Left forelimb (tissue), 1 donor: Measurements from ENCODE around the gene ARL16.

Experiments
- DNase-seq: peaks from one replicate; pipeline ENCODE4 v3.0.0-alpha.2; 2018; ENCODE audit warnings: low spot score

Gene ARL16, protein sequence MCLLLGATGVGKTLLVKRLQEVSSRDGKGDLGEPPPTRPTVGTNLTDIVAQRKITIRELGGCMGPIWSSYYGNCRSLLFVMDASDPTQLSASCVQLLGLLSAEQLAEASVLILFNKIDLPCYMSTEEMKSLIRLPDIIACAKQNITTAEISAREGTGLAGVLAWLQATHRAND

DNA sequence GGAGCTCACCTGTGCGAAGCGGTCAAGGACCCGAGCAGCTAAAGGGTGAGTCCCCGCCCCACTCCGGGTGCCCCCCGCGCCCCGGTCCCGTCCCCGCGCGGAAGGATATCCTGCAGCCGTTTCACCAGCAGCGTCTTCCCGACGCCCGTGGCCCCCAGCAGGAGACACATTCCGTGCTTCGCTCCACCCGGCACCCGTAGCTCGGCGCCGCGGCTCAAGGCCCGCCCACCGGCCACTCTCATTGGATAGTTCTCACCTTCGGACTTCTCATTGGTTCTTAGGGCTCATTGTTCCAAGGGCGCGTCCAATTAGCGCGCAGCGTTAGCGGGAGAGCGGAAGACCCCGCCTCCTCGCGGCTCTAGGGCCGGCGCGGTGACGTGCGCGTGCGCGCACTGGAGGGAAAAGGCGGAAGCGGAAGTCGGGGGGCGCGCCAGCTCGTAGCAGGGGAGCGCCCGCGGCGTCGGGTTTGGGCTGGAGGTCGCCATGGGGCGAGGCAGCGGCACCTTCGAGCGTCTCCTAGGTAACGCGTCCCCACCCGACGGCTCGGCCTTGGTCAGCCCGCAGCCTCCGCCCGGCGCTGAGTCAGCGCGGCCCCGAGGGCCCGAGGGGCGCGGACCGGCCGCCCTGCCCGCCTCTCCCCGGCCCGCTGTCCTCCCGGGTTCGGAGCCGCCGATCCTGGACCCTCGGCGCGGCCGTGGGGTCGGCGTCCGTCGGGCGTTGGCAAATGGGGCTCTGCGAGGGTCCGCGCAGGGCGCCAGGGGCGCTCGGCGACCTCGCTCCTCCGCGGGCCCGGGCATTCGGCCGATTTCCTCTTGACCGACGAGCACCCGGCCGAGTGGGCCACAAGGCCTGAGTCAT, at the start of gene ARL16, which contains the start of gene HGS:
ARL16 (minus strand) TSS at position 214 of the 858 bp plus-strand sequence; CDS start at position 170, 44 bp downstream.
HGS (plus strand) TSS at position 428 of the 858 bp plus-strand sequence; CDS start at position 484, 56 bp downstream.
- DNase-seq: peak; percentile 99

DNA sequence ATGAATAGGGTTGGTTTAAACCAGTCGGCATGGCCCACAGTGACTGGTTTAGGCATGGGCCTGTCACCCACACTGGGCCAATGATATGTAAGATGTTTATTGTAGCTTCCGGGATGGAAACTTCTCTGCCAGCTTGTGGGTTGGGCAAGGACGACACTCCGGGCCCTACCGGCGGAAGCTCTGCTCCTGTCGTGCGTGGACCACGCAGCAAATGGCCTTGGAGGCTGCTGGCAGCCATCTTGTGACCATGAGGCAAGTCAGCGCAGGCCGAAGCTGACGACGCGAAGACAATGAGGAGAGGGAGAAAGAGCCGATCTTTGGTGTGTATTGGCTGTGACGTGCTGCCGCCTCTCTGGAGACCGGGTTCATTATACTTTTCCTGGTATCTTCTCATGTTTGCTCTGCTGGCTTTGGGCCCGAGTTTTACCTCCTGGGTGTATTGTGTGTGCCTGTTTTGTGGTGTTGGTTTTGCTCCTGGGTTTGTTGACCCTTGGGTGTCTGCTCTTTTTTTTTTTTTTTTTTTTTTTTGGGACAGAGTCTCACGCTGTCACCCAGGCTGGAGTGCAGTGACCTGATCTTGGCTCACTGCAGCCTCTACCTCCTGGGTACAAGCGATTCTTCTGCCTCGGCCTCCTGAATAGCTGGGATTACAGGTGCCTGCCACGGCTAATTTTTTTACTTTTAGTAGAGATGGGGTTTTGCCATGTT, 43.9 kb upstream of the ARL16 start:
- DNase-seq: no peak

DNA sequence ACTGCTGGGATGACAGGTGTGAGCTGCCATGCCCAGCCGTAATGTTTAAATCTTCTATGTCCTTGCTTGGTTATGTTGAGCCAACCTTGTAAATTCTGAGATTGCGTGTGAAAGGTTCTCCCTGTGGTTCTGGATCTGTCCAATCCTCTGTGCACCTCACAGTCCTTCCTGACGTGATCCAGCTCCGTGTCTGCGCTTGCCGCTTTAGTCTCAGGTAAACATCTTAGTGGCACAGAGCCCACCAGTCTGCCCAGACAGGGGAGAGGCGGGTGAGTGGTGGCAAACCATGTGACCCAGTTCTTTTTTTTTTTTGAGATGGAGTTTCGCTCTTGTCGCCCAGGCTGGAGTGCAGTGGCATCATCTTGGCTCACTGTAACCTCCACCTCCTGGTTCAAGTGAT, 42.4 kb upstream of the ARL16 start:
- no peak for DNase-seq

DNA sequence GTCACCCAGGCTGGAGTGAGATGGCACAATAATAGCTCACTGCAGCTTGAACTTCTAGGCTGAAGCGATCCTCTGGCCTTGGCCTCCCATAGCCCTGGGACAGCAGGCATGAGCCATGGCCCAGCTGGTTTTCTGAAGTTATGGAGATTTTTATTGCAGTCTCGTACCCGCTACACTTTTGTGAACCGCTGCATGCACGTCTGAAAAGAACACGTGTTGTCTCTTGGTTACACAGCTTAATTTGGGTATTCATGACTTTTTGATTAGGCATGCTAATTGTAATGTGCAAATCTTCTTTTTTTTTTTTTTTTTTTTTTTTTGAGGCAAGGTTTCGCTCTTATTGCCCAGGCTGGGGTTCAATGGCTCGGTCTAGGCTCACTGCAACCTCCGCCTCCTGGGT, 41.8 kb upstream of the ARL16 start:
- no peak for DNase-seq

DNA sequence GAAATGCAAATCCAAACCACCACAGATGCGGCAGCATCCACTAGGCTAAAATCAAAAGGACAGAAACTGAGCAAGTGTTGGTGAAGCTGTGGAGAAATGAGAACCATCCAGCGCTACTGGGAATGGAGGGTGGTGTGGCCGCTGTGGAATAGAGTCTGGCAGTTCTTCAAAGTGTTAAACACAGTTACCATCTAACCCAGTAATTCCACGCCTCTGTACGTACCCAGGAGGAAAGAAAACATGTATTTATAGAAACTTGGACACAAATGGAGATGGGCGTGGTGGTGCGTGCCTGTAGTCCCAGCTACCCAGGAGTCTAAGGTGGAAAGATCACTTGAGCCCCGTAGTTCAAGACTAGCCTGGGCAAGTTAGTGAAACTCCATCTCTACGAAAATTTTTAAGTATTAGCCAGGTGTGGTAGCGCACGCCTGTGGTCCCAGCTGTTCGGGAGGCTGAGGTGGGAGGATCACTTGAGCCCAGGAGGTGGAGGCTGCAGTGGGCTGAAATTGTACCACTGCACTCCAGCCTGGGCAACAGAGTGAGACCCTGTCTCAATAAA, 40.1 kb upstream of the ARL16 start:
- no peak for DNase-seq

DNA sequence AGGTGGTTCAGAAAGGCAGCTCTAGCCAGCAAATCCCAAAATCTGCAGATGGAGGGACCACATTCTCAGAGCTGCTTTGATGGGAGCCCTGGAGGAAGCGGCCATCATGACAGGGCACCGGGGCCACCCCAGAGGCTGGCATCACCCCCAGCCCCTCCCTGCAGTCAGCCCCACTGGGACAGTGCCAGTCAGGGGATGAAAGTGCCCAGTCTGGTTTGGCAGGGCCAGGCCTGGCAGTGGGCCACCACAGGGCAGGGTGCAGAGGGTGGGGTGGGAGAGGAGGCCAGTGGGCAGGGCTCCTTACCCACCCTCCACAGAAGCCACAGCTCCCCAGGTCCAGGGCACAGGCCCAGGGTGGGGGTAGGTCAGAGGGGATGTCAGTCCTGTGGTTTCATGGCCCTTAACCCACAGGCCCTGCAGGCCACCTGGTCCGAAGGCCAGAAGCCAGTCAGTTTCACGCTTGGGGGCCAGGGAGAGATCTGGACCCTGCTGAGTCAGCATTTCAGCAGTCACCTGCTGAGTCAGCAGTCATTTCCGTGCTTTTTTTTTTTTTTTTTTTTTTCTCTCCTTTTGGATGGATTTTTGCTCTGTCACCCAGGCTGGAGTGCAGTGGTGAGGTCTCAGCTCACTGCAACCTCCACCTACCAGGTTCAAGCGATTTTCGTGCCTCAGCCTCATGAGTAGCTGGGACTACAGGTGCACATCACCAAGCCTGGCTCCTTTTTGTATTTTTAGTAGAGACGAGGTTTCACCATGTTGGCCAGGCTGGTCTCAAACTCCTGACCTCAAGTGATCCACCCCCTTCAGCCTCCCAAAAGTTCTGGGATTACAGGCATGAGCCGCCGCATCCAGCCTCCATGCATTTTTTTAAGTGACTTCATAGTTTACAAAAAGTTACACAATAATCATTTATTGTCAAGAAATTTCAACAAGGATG, 38.9 kb upstream of the ARL16 start:
- DNase-seq: no peak

DNA sequence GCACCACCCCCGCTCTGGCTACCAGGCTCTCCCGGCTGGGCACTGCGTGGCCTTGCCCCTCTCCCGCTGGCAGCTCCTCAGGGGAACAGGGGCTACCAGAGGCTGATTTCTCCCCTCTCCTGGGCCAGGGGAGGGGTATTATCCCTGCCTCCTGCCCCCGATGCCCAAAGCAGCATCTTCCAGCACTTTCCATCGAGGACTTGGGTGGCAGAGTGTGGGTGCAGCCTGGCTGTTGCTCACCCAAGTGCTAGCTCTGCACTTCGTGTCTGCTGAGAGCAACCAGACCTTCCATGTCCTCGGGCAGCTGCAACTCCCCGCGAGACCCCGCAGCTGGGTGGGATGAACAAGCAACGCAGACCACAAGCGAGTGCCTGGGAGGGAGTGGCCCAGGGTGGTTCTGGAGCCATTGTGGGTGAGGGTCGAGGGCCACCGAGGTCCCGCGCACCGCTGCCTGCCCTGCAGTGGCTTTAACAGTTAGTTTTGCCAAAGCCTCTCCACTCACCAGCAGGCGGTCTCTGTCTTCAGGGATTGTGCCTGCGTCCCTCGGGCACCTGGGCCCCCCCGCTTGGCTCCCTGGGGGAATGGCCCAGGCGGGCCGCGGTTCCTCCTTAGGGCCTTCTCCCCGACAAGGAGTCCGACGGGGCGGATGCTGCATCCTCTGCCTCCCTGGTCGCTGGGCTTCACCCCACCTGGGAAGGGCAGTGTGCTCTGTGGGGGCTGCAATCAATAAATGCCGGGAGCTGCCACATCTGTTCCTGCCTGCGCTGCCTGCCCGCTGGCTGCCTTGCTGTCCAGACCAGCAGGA, 36.9 kb upstream of the ARL16 start:
- DNase-seq: no peak

DNA sequence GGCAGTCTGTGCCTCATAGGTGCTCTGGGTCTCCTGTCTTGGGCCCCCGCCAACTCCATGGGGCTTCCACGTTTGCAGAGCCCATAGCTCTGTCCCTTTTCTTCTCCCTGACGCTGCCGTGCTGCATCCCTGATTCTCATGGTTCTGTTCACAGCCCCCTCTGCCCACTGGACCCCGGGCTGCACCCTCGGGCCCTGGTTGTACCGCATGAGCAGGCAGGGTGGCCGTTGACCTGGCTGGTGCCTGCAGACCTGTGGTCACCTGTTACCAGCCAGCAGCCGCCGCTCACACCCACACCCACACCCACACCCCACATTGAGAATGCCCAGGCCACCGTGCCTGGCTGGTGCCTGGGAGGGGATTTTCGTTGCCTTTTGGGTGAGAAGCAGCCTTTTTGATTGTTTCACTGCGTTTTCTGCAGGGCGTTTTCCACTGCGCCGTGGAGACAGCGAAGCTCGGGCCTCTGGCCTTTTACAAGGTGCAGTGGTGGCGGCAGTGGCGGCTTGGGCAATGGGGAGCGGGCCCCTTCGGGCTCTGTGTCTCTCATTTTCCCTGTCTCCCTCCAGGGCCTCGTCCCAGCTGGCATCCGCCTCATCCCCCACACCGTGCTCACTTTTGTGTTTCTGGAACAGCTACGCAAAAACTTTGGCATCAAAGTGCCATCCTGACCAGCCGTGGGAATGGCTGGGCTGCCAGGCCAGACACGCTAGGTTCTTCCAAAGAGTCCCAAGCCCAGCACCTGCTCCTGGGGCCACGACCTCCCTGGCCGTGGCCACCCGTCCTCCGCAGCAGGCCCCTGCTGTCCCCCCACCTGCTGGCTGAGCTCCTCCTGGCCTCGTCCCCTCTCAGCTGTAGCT, 36.0 kb upstream of the ARL16 start:
- no peak for DNase-seq

DNA sequence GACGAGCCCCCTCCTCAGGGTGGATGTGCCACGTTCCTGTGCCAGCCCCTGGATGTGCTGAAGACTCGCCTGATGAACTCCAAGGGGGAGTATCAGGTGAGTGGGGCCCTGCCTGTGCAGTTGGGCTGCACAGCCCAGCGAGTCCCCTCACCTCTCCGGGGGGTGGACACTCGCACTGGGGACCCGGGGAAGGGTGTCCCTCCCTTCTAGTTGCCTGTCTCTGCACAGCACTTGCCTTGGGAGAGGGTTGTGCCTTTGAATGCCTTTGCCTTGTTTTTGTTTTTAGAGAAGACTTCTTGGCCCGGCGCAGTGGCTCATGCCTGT, 34.1 kb upstream of the ARL16 start:
- no peak for DNase-seq

DNA sequence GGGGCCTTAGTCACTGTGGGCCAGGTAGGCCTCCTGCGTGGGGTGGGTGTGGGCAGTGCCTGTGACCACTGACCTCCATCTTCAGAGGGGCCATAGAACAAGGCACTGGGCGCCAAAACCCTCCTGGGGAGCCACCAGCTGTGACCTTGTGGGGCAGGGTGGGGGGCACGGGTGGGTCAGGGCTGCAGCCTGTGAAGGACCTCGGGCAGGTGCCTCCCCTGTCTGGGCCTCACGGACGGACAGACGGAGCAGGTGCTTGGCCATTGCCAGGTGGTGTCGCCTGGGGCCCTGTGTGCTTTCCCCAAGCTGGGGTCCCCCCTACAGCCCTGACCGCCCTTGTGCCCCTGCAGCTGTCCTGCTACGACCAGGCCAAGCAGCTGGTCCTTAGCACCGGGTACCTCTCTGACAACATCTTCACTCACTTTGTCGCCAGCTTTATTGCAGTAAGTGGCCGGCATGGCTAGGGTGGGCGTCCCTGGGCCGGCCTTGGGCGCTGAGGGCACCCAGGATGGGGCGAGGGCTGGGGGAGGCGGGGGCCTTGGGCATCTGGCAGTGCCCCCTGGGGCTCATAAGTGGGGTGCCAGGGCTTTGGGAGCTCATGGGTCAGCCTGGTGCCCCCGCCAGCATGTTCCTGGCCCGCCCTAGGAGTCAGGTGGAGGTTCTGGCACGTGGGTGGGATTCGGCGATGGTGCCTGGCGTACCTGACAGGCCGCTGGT, 33.6 kb upstream of the ARL16 start:
- no peak for DNase-seq

DNA sequence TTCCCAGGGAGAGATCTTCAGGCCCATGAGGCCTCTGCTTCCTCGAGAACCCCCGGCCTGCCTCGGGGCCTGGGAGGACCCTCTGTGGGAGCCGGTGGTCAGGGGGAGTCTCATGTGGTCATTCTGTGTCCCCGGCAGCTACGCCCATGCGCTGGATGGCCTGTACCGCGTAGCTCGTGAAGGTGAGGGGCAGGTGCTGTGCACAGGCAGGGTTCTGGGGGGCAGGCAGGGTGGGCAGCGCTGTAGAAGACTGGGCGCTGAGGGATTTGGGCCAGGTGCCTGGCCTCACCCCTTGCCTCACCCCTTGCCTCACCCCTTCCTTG, 33.0 kb upstream of the ARL16 start:
- DNase-seq: no peak

DNA sequence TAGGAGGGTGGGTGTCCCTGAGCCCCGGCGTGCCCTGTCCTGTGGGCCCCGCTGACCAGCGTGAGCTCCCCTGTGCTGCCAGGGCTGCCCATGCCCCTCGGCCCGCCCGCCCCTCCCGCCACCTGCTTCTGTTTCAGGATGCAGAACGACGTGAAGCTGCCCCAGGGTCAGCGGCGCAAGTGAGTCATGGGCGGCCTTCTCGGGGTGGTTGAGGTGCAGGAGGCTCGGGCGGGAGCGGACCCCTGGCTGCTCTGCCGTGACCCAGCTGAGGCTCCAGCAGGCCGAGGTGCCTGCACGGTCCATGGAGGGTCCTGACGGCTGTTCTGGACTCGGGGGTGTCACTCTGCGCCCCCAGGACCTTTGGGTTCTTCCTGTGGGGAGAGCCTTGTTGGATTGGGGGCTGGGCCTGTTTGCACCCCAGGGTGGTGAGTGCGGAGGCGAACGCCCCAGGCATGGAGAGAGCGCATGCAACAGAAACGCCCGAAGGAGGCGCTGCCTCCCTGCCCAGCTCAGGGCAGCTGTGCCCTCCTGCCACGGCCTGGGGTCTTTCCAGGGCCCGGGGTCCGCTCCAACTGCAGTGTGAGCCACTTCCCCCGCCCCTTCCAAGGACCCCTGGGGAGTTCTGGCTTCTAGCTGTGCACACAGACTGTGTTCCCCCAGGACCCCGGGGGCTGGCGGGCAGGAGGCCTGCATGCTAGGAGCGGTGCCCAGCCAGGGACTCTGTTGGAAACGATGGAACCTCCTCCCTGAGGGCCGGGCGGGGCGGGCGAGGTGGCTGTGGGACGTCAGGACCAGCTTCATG, 32.5 kb upstream of the ARL16 start:
- DNase-seq: no peak

DNA sequence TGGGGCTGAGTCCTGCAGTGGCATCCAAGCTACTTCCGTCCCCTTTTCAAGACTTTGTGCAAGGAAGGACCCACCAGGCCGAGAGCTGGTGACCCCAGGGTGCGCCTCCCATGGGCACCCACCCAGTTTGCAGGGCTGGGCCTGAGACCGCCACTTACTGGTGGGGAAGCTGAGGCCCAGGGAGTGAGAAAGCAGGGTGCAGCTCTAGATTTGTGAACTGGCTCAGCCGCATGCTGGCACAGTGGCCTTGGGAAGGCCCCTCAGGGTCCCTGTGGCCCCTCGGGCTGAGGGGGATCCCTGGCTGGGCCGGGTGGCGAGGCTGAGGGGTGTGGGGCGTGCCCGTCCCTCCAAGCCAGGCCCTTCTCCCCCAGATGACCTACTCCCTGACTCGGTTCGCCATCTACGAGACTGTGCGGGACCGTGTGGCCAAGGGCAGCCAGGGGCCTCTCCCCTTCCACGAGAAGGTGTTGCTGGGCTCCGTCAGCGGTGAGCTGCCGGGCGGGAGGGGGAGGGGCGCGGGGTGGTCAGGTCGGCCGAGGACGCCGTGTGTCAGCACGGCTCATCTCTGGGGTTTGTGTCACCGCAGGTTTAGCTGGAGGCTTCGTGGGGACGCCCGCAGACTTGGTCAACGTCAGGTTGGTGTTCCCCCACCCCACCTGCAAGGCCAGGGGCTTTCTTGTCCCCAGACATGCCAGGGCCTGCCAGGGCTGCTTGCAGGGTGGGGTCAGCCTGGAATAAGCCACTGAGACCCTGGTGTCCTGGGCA, 31.7 kb upstream of the ARL16 start:
- DNase-seq: no peak

DNA sequence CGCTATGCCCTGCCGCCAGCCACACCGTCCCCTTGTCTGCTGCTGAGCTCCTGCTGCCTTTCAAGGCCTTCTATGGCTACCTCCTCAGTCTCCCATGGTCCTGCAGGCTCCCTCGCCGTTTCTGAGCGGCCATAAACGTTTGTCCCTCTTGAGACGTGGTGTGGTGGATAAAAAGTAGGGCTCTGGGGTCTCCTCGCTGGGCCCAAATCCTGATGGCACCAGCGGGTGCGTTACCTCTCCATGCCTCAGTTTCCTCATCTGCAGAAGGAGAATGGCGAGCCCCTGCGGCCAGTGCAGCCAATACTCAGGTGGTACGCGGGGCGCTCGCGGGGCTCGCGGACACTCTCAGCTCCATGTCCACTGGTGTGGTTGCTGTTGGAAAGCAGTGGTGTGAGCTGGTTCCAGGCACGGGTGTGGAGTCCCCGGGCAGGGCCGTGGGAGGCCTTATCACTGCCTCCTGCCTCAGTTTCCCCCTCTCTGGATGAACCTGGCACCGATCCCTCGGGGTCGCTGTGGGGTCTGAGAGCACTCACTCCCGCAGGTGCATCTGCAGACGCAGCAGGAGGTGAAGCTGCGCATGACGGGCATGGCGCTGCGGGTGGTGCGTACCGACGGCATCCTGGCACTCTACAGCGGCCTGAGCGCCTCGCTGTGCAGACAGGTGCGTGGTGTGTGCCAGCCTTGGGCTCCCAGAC, 31.0 kb upstream of the ARL16 start:
- DNase-seq: no peak

DNA sequence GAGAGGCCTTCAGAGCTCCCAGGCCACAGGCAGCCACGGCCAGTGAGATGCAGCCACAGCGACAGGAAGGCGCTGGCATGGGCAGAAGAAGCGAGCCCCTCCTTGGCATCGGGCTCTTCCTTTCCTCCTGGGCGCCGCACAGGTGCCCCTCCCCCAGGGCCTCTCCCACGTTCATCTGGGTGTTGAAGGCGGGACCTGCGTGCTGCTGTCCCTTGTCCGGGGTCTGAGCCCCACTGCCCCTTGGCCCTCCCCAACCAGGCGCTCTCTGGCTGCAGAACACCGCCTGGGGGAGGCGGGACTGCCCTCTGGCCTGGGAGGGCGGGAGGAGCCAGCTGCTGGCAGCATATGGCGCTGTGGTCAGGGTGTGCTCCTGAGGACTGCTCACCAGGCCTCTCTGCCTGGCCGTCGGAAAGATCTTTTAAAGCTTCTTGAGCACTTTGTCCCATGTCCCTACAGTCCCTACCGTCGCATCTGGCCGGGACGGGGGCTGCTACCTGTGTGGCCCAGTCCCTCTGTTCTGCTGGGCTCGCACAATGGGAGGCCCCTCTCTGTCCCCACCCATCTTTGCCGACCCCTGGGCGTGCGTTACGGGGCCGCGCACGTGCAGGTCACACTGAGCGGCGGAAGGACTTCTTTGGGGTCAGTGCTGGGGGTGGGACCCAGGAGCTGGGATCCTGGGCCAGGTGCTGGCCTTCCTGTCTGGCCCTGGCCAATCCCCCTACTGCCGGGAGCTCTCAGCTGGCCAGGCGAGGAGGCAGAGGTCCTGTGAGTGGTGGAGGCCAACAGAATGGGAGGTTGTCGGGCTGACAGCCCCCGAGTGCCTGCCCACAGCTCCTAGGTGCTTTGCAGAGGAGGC, 30.2 kb upstream of the ARL16 start:
- no peak for DNase-seq

DNA sequence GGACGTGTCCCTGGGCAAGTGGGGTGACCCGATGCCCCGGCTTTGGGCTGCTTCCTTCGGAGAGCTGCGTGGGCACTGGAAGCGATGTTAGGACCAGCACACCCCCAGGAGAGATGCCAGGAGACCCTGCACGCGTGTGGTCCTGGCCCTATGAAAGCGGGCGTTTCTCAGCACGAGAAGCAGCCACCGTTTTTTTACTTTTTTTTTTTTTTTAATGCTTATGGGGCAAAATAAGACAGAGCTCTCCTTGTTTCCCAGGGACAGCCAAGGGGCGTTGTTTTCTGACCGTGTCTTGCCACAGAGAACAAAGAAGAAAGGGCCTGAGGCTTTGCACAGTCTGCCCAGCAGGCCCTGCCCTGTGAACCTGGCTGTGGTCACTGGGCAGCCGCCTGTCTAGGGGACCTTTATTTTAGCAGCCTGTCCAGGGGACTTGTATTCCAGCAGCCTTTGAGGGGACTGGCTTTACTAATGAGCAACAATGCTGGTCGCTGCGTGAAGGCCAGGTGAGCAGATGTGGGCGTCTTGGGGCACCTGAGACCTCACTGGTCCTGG, 29.5 kb upstream of the ARL16 start:
- DNase-seq: no peak
